GM15510 (cell line): ENCODE results near the gene LYPD1.

Experiments
- POLR2A ChIP-seq: IDR thresholded peaks from 3 replicates; pipeline ENCODE4 v1.6.1; 2011; ENCODE audit warnings: borderline replicate concordance; ENCODE audit not compliant: insufficient read length; ENCODE audit errors: extremely low read depth

LYPD1 gene

GRCh38 chr2:132671151-132671835, 1.3 kb upstream of the LYPD1 start:
- TF ChIP-seq POLR2A: no peak

GRCh38 chr2:132670496-132671150, 618 bp upstream of the LYPD1 start:
- no peak for TF ChIP-seq POLR2A

- TF ChIP-seq POLR2A: no peak
Measured at GRCh38 chr2:132668987-132669907, 758 bp downstream of the LYPD1 start.

GRCh38 chr2:132668189-132668823, 1.7 kb downstream of the LYPD1 start:
- no peak for TF ChIP-seq POLR2A

- no peak for TF ChIP-seq POLR2A
Measured at GRCh38 chr2:132667706-132668105, 2.3 kb downstream of the LYPD1 start.

GRCh38 chr2:132665401-132666140, 4.4 kb downstream of the LYPD1 start:
- no peak for TF ChIP-seq POLR2A

GRCh38 chr2:132664096-132664495, 5.9 kb downstream of the LYPD1 start:
- no peak for TF ChIP-seq POLR2A

GRCh38 chr2:132662732-132663131, 7.3 kb downstream of the LYPD1 start:
- TF ChIP-seq POLR2A: no peak

GRCh38 chr2:132659331-132659730, 10.7 kb downstream of the LYPD1 start:
- no peak for TF ChIP-seq POLR2A

GRCh38 chr2:132656266-132656975, 13.6 kb downstream of the LYPD1 start:
- TF ChIP-seq POLR2A: no peak

- TF ChIP-seq POLR2A: no peak
Measured at GRCh38 chr2:132654968-132655367, 15.0 kb downstream of the LYPD1 start.

GRCh38 chr2:132654335-132654734, 15.7 kb downstream of the LYPD1 start:
- TF ChIP-seq POLR2A: no peak

GRCh38 chr2:132652474-132652873, 17.5 kb downstream of the LYPD1 start:
- no peak for TF ChIP-seq POLR2A
